AG04449 (cell line): ENCODE measurements around the gene MLN.

ENCODE experiments used
- CTCF ChIA-PET: fragments of 350-600 bp; formaldehyde crosslinking; extraction: SDS; loops from one replicate; lab custom pipeline; 2021; ENCODE audit warnings: antibody characterized with exemption; lab: Yijun Ruan, JAX
- POLR2A ChIA-PET: fragments of 400-600, 350-600 bp; formaldehyde crosslinking; extraction: SDS; loops from one replicate; lab custom pipeline; 2020; ENCODE audit warnings: antibody characterized with exemption, inconsistent platforms; lab: Yijun Ruan, JAX
- DNase-seq: peaks from one replicate; pipeline ENCODE4 v3.0.0-alpha.2; 2010; ENCODE audit warnings: low read depth, low spot score
- H3K4me3 ChIP-seq: 2 replicates; pipeline ENCODE4 v1.5.1; 2011; ENCODE audit warnings: low read depth, mild to moderate bottlenecking, control low read depth, low read length
- CTCF ChIP-seq: IDR thresholded peaks from one replicate; pipeline ENCODE4 v1.5.1; 2011; ENCODE audit warnings: mild to moderate bottlenecking, moderate library complexity, low read length, control low read depth, inconsistent platforms; ENCODE audit not compliant: insufficient read depth; ENCODE audit errors: missing control alignments

The MLN gene

DNA sequence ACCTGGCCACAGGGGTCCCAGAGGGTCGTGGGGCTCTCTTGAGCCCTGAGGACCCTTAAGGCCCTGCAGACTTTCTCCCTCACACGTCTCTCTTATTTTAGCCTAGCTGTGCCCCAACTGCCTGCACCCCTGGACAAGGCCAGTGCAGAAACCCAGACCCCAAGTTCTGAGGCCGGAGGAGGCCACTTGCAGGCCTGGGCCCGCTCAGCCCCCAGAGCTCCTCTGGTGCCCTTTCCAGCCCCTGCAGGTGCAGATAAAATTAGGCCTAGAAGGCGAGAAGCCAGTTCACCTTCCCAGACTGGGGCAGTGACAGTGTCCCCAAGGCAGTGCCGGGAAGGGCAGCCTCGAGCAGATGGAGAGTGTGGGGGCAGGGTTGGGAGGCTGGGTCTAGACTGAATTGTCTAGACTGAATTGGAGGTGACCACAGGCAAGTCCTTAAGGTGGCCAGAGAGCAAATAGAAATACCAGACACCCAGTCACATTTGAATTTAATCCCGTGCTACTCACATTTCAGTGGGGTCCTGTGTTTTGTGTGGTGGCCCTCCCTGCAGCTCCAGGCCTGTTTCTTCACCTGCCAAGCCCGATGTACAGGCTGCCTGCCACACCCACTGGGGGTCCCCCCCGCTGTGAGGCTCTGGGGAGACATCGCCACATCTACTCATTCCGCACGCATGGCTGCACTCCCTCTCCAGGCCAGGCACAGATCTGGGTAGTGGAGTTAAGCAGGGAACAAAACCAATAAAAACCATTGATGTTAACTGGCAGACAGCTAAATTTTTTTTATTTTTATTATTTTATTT, 48.5 kb downstream of the MLN start:
- POLR2A ChIA-PET = interaction anchor here (0.6 kb wide), 1 partner anchor 16 kb away, joined by 3 read pairs; no protein-coding TSS in a partner anchor
- CTCF ChIA-PET = interaction anchor here (1.7 to 23.3 kb wide), 3 partner anchors 7 to 44 kb away, joined by 8 to 584 read pairs (median 584); partner anchors contain the start of genes IP6K3 and UQCC2
- TF ChIP-seq CTCF = no peak
- no peak for DNase-seq
- H3K4me3 ChIP-seq = no peak overlapping the region

DNA sequence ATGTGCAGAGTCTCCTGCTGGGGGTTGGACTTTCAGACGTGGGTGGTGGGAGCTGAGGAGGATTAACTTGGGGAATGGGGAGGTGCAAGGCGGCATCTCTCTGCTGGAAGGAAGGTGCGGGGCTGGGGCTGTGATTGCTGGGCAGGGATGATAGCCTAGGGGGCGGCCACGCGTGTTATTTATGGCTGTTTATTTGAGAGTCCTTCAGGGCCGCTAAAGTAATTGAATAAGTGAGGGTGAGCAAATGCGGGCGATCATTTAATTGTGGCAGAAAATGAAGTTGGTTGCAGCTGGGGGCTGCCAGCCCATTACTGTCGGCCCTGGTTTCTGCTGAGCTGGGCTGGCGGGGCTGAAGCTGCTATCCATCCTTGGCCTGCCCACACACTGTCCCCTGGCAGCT, 49.6 kb downstream of the MLN start:
- no peak overlapping the region for H3K4me3 ChIP-seq
- no peak for DNase-seq
- ChIA-PET POLR2A (no interaction called here), CTCF (interaction anchor here (1.7 to 23.3 kb wide), 3 partner anchors 7 to 43 kb away, joined by 8 to 584 read pairs (median 584); partner anchors contain the start of genes IP6K3 and UQCC2)
- TF ChIP-seq CTCF = no peak

GRCh38 chr6:33752646-33753015, 51.2 kb downstream of the MLN start:
- H3K4me3 ChIP-seq = no peak overlapping the region
- POLR2A ChIA-PET = no interaction called here
- CTCF ChIA-PET = interaction anchor here (1.0 to 23.3 kb wide), 4 partner anchors 5 to 275 kb away, joined by 4 to 584 read pairs (median 294); partner anchors contain the start of gene IP6K3
- TF ChIP-seq CTCF = no peak
- DNase-seq = no peak

- POLR2A ChIA-PET = no interaction called here
These were observed 51.8 kb downstream of the MLN start for GRCh38 chr6:33751771-33752645.

DNA sequence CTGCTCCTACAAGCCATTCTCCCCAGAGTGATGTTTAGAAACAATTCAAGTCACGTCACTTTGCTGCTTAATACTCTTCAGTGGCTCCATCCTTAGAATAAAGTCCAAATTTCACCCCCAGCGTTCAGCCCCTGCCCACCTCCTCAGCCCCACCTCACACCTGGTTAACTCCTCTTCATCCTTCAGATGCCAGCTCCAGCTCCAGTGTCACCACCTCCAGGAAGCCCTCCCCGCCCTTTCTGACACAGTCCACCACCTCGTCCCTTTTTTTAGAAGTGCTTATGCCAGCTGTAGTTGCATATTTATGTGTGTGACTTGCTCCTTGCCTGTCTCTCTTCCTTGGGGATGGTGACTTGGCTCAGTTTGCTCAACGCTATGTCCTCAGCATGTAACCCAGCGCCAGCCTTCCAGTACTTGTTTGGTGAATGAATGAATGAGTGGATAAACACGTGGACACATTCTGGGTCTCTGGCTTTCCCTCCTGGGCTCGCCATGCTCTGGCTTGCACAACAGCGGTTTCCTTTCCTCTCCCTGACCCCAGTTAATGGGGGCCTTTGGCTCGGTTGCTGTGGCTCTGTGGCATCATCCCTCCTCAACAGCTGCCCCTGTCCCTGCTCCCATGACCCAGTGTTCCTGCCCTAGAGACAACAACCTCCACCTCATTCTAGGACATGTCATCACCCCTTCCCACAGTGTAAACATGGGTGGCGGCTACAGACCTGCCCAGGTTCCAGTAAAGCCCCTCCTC, 53.4 kb downstream of the MLN start:
- no peak for TF ChIP-seq CTCF
- H3K4me3 ChIP-seq = no peak overlapping the region
- ChIA-PET CTCF (interaction anchor here (0.7 to 23.3 kb wide), 12 partner anchors 3 to 405 kb away, joined by 3 to 584 read pairs (median 5); partner anchors contain the start of genes IP6K3 and UQCC2), POLR2A (interaction anchor here (0.6 to 1.2 kb wide), 3 partner anchors 12 to 416 kb away, joined by 3 to 8 read pairs (median 4); no protein-coding TSS in a partner anchor)
- no peak for DNase-seq

More at GRCh38 chr6:33751771-33752645, 51.8 kb downstream of the MLN start:
- CTCF ChIA-PET = interaction anchor here (1.0 to 23.3 kb wide), 9 partner anchors 4 to 276 kb away, joined by 3 to 584 read pairs (median 5); partner anchors contain the start of genes IP6K3 and UQCC2
- TF ChIP-seq CTCF = no peak
- H3K4me3 ChIP-seq = no peak overlapping the region
- no peak for DNase-seq
